ENCODE results near the gene SLC45A2.

- TF ChIP-seq, protein P1, sequence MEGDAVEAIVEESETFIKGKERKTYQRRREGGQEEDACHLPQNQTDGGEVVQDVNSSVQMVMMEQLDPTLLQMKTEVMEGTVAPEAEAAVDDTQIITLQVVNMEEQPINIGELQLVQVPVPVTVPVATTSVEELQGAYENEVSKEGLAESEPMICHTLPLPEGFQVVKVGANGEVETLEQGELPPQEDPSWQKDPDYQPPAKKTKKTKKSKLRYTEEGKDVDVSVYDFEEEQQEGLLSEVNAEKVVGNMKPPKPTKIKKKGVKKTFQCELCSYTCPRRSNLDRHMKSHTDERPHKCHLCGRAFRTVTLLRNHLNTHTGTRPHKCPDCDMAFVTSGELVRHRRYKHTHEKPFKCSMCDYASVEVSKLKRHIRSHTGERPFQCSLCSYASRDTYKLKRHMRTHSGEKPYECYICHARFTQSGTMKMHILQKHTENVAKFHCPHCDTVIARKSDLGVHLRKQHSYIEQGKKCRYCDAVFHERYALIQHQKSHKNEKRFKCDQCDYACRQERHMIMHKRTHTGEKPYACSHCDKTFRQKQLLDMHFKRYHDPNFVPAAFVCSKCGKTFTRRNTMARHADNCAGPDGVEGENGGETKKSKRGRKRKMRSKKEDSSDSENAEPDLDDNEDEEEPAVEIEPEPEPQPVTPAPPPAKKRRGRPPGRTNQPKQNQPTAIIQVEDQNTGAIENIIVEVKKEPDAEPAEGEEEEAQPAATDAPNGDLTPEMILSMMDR (IDR thresholded peaks at IDR 0.05; ENCODE audit: low read depth, low read length) = no peak
- TF ChIP-seq, protein P2, sequence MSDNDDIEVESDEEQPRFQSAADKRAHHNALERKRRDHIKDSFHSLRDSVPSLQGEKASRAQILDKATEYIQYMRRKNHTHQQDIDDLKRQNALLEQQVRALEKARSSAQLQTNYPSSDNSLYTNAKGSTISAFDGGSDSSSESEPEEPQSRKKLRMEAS (IDR thresholded peaks at IDR 0.05; ENCODE audit: low read depth, low read length) = no peak; the same call in 1 of the 2 replicates
- no peak for TF ChIP-seq MYC (IDR thresholded peaks at IDR 0.05; ENCODE audit: low read depth, low read length)
Measured at GRCh38 chr5:33984671-33985124, at the start of gene SLC45A2.

Data from NB4 (cell line).